ENCODE results near the gene PLK1.

- TF ChIP-seq TEAD4 (IDR thresholded peaks at IDR 0.05) (no peak), EP300 (IDR thresholded peaks at IDR 0.05; ENCODE audit: borderline replicate concordance) (no peak)
Observed at GRCh38 chr16:23690771-23691482, 12.2 kb downstream of the PLK1 start.
